ENCODE data around the gene SLX4IP. TPM values are rescaled to one million over a fixed set of nuclear protein-coding genes. Genes with fewer than 3 reads are reported as not detected.

Gene SLX4IP
- total RNA-seq, 1 experiment from 2014 or later, result 9.7 TPM

DNA sequence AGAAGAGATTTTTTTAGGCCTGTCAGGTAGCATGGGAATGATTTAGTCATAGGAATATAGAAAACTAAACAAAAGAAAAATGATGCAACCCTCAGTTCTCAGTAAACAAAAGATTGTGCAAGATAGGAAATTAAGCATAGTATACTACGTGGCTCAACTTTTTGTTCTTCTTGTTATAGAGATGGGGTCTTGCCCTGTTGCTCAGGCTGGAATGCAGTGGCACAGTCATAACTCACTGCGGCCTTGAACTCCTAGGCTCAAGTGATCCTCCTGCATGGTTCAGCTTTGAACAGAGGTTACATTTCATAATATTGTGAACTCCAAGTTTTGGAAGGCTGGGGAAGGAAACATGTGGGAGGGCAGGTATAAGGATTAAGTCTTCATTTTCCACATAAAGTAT is 28.5 kb downstream of the SLX4IP start:
- Histone ChIP-seq H3K9me3 (ENCODE audit: low read length) (no peaks in the 10 kb centered on the region), H3K27me3 (ENCODE audit: low read length) (no peaks in the 10 kb centered on the region), H3K79me2 (ENCODE audit: low read length) (peaks cover 95% of the 10 kb centered on the region), H3K4me1 (ENCODE audit: low read length) (no peaks in the 10 kb centered on the region), H3K4me2 (ENCODE audit: low read depth, low read length, poor library complexity, severe bottlenecking) (no peak overlapping the region), H3K9ac (ENCODE audit: low read length) (no peak overlapping the region), H4K20me1 (ENCODE audit: insufficient read depth, low read depth, low read length) (no peaks in the 10 kb centered on the region), H3K4me3 (ENCODE audit: low read length) (no peak overlapping the region), H3K36me3 (ENCODE audit: insufficient read depth, low read length) (peaks cover 10% of the 10 kb centered on the region), H2AFZ (ENCODE audit: low read length) (no peak overlapping the region), H3K9me2 (replicated peaks; ENCODE audit: insufficient read depth, low read length) (no peaks in the 10 kb centered on the region), H3K27ac (ENCODE audit: low read length) (no peak overlapping the region)
- DNase-seq, result no peak

DNA sequence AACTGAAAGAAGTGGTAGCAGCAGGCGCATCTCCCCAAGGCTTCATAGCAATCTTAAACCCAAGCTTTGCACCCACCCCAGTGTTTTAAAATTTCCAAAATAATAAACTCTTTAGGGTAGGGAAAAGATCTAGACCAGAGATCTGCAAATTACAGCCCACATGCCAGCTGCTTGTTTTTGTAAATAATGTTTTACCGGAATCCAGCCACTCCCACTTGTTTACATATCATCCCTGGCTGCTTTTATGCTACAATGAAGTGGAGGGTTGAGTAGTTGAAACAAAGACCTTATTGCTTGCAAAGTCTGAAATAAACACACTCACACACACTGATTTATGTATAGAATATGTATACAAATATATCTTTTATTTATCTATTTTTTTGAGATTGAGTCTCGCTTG is 30.0 kb downstream of the SLX4IP start:
- Histone ChIP-seq H3K27ac (ENCODE audit: low read length) (no peak overlapping the region), H3K36me3 (ENCODE audit: insufficient read depth, low read length) (peaks cover 5% of the 10 kb centered on the region; the same call in 1 of the 2 replicates), H3K4me3 (ENCODE audit: low read length) (no peak overlapping the region), H3K79me2 (ENCODE audit: low read length) (peaks cover 90% of the 10 kb centered on the region), H4K20me1 (ENCODE audit: insufficient read depth, low read depth, low read length) (no peaks in the 10 kb centered on the region), H3K4me2 (ENCODE audit: low read depth, low read length, poor library complexity, severe bottlenecking) (no peak overlapping the region), H2AFZ (ENCODE audit: low read length) (no peak overlapping the region), H3K9me2 (replicated peaks; ENCODE audit: insufficient read depth, low read length) (no peaks in the 10 kb centered on the region), H3K4me1 (ENCODE audit: low read length) (no peaks in the 10 kb centered on the region), H3K9ac (ENCODE audit: low read length) (no peak overlapping the region), H3K27me3 (ENCODE audit: low read length) (no peaks in the 10 kb centered on the region), H3K9me3 (ENCODE audit: low read length) (no peaks in the 10 kb centered on the region)
- no peak for DNase-seq

DNA sequence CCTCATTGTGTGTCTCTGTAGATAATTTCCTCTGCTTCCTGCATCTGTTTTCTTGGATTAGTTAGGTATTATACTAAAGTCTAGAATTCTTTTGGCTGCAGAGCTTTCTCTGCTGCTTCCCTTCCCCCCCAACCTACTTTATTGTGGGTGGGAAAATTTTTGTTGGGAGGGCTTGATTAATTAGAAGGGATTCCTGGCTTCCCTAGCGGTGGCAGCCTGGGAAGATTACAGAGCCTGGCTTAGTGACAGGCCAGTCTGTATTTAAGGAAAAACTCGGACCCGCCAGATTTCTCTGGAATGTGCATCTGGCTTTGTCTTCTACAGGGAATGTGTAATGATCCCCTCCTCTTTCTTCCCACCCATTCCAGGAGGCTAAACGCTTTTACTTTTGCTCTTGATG is 31.2 kb downstream of the SLX4IP start:
- Histone ChIP-seq H3K79me2 (ENCODE audit: low read length) (peaks cover 90% of the 10 kb centered on the region), H3K27ac (ENCODE audit: low read length) (no peak overlapping the region), H3K9me3 (ENCODE audit: low read length) (no peaks in the 10 kb centered on the region), H3K36me3 (ENCODE audit: insufficient read depth, low read length) (no peaks in the 10 kb centered on the region), H4K20me1 (ENCODE audit: insufficient read depth, low read depth, low read length) (no peaks in the 10 kb centered on the region), H3K4me2 (ENCODE audit: low read depth, low read length, poor library complexity, severe bottlenecking) (no peak overlapping the region), H3K27me3 (ENCODE audit: low read length) (no peaks in the 10 kb centered on the region), H3K4me3 (ENCODE audit: low read length) (no peak overlapping the region), H3K9me2 (replicated peaks; ENCODE audit: insufficient read depth, low read length) (no peaks in the 10 kb centered on the region), H3K9ac (ENCODE audit: low read length) (no peak overlapping the region), H3K4me1 (ENCODE audit: low read length) (no peaks in the 10 kb centered on the region), H2AFZ (ENCODE audit: low read length) (no peak overlapping the region)
- DNase-seq, result no peak

DNA sequence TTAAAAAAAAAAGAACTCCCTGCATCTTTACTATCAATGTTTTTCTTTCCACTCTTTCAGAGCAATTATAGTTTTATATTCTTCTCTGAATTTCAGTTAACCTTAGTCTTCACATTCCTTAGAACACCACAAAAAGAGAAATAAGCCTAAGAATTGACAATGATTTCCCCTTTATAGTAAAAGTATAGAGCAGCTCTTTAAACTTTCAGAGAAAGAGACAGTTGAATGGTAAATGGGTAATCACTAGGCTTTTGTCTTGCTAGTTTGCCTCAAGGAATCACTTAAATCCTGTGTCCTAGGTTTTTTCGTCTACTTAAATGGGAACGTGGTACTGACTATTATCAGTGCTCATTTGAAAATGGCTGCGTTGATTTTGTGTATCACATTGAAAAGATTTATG is 31.8 kb downstream of the SLX4IP start:
- no peak overlapping the region for H3K4me2 ChIP-seq (ENCODE audit: low read depth, low read length, poor library complexity, severe bottlenecking)
- DNase-seq, result no peak
- no peak overlapping the region for H3K9ac ChIP-seq (ENCODE audit: low read length)
- H4K20me1 ChIP-seq (ENCODE audit: insufficient read depth, low read depth, low read length), result no peaks in the 10 kb centered on the region
- no peaks in the 10 kb centered on the region for H3K9me2 ChIP-seq (replicated peaks; ENCODE audit: insufficient read depth, low read length)
- H3K9me3 ChIP-seq (ENCODE audit: low read length), result no peaks in the 10 kb centered on the region
- no peak overlapping the region for H3K27ac ChIP-seq (ENCODE audit: low read length)
- H2AFZ ChIP-seq (ENCODE audit: low read length), result no peak overlapping the region
- peaks cover 90% of the 10 kb centered on the region for H3K79me2 ChIP-seq (ENCODE audit: low read length)
- H3K27me3 ChIP-seq (ENCODE audit: low read length), result no peaks in the 10 kb centered on the region
- no peaks in the 10 kb centered on the region for H3K36me3 ChIP-seq (ENCODE audit: insufficient read depth, low read length)
- H3K4me3 ChIP-seq (ENCODE audit: low read length), result no peak overlapping the region
- H3K4me1 ChIP-seq (ENCODE audit: low read length), result no peaks in the 10 kb centered on the region

DNA sequence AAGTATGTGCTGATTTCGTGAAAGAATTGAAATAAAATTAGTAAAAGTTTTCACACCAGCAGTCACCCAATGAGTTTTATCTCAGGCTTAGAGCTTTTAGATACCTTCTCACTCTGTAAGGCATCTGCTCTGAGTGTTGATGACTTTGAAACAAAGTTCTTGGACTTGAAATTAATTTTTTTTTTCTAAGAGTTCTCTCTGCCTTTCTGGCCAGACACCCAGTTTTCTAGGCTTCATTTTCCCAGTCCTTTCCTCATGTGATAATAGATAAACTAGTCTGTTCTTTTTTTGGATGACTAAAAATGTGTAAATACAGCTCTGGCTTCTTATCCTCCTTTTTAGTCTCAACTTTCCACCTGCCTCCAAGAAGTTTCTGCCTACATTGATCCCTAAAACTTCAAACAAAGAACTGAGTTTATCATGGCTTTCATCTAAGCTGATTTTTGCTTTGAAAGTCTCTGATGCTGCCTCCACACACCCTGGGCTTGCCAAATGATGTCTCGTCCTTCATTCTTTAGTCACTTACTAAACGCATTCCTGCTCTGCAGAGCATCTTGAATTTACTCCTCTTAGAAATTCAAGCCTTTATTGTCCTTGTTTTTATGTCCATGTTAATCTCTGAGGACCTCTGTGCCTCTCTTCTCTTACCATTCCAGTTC is 32.7 kb downstream of the SLX4IP start:
- Histone ChIP-seq H3K4me3 (ENCODE audit: low read length) (no peak overlapping the region), H2AFZ (ENCODE audit: low read length) (no peak overlapping the region), H3K9me2 (replicated peaks; ENCODE audit: insufficient read depth, low read length) (no peaks in the 10 kb centered on the region), H3K9me3 (ENCODE audit: low read length) (no peaks in the 10 kb centered on the region), H3K27me3 (ENCODE audit: low read length) (no peaks in the 10 kb centered on the region), H3K4me2 (ENCODE audit: low read depth, low read length, poor library complexity, severe bottlenecking) (no peak overlapping the region), H3K36me3 (ENCODE audit: insufficient read depth, low read length) (no peaks in the 10 kb centered on the region), H3K27ac (ENCODE audit: low read length) (no peak overlapping the region), H3K4me1 (ENCODE audit: low read length) (no peaks in the 10 kb centered on the region), H3K79me2 (ENCODE audit: low read length) (peaks cover 85% of the 10 kb centered on the region), H3K9ac (ENCODE audit: low read length) (no peak overlapping the region), H4K20me1 (ENCODE audit: insufficient read depth, low read depth, low read length) (no peaks in the 10 kb centered on the region)
- no peak for DNase-seq

DNA sequence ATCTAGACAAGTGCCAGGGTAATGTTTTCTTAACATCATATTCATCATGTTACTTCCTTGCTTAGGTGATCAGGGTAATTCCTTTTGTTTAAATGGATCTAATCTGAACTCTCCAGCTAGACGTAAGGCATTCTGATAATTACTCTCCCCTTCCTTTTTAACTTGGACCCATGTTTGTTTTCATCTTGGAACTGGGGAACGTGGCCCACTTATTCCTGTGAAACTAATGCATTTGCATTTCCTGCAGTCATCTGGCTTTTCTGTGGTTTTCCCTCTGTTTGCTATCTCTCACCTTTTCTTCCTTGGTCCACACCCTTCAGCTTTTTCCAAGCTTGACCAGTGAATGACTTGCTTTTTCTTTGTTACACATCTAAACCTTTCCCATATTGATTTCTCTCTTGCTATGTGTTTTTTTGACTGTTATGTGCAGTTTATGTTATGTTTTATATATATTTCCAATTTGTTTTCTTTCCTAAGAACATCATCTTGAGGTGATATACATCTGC is 33.3 kb downstream of the SLX4IP start:
- no peak overlapping the region for H3K4me2 ChIP-seq (ENCODE audit: low read depth, low read length, poor library complexity, severe bottlenecking)
- no peaks in the 10 kb centered on the region for H3K4me1 ChIP-seq (ENCODE audit: low read length)

DNA sequence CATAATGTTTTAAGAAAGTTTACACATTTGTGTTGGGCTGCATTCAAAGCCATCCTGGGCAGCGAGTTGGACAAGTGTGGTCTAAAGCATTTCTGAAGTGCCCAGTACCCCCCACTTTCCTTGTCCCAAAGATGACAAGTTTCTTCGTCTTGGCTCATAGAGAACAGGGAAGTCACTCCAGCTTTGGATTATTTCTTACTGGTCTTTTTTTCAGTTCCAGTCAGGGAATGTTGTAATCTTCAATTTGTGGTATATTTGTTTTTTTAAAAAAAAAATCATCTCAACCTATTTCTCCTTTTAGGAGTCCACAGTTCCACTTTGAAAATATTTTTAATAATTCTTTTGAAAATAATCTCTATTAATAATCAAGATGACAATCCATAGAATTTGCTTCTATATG is 34.0 kb downstream of the SLX4IP start:
- Histone ChIP-seq H3K4me2 (ENCODE audit: low read depth, low read length, poor library complexity, severe bottlenecking) (no peak overlapping the region), H4K20me1 (ENCODE audit: insufficient read depth, low read depth, low read length) (no peaks in the 10 kb centered on the region), H3K9me3 (ENCODE audit: low read length) (no peaks in the 10 kb centered on the region), H3K27ac (ENCODE audit: low read length) (no peak overlapping the region), H3K27me3 (ENCODE audit: low read length) (no peaks in the 10 kb centered on the region), H3K9ac (ENCODE audit: low read length) (no peak overlapping the region), H3K9me2 (replicated peaks; ENCODE audit: insufficient read depth, low read length) (no peaks in the 10 kb centered on the region), H3K4me1 (ENCODE audit: low read length) (no peaks in the 10 kb centered on the region), H2AFZ (ENCODE audit: low read length) (no peak overlapping the region), H3K79me2 (ENCODE audit: low read length) (peaks cover 82% of the 10 kb centered on the region), H3K4me3 (ENCODE audit: low read length) (no peak overlapping the region), H3K36me3 (ENCODE audit: insufficient read depth, low read length) (no peaks in the 10 kb centered on the region)
- no peak for DNase-seq

More for the DNA sequence above, 33.3 kb downstream of the SLX4IP start:
- Histone ChIP-seq H3K27ac (ENCODE audit: low read length) (no peak overlapping the region), H4K20me1 (ENCODE audit: insufficient read depth, low read depth, low read length) (no peaks in the 10 kb centered on the region), H3K79me2 (ENCODE audit: low read length) (peaks cover 85% of the 10 kb centered on the region), H3K36me3 (ENCODE audit: insufficient read depth, low read length) (no peaks in the 10 kb centered on the region), H3K27me3 (ENCODE audit: low read length) (no peaks in the 10 kb centered on the region), H3K4me3 (ENCODE audit: low read length) (no peak overlapping the region), H3K9me3 (ENCODE audit: low read length) (no peaks in the 10 kb centered on the region), H2AFZ (ENCODE audit: low read length) (no peak overlapping the region), H3K9ac (ENCODE audit: low read length) (no peak overlapping the region), H3K9me2 (replicated peaks; ENCODE audit: insufficient read depth, low read length) (no peaks in the 10 kb centered on the region)
- DNase-seq, result no peak

DNA sequence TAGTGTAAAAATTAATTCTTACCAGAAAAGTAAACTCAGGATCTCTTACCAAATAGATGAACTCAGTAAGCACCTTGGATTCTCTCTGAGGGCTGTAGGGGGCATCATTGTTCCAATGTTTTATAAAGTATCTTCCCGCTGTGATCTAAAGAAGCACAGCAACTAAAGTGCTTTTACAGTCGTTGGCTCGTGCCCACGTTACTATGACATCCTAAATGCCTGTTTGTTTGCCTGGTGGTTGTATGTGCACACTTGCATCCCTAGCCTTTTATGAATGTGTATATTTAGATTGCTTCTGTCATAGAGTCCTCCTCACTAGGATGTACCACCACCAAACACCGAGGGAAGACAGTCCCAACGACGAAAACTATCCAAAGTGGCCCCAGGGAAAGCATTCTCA is 34.5 kb downstream of the SLX4IP start:
- H3K79me2 ChIP-seq (ENCODE audit: low read length), result peaks cover 84% of the 10 kb centered on the region
- no peak overlapping the region for H3K4me2 ChIP-seq (ENCODE audit: low read depth, low read length, poor library complexity, severe bottlenecking)
- no peak overlapping the region for H3K27ac ChIP-seq (ENCODE audit: low read length)
- H3K4me1 ChIP-seq (ENCODE audit: low read length), result no peaks in the 10 kb centered on the region
- H3K9me3 ChIP-seq (ENCODE audit: low read length), result no peaks in the 10 kb centered on the region
- no peak overlapping the region for H3K9ac ChIP-seq (ENCODE audit: low read length)
- H3K4me3 ChIP-seq (ENCODE audit: low read length), result no peak overlapping the region
- DNase-seq, result peak; percentile 84
- no peaks in the 10 kb centered on the region for H3K36me3 ChIP-seq (ENCODE audit: insufficient read depth, low read length)
- no peak overlapping the region for H2AFZ ChIP-seq (ENCODE audit: low read length)
- H3K27me3 ChIP-seq (ENCODE audit: low read length), result no peaks in the 10 kb centered on the region
- no peaks in the 10 kb centered on the region for H3K9me2 ChIP-seq (replicated peaks; ENCODE audit: insufficient read depth, low read length)
- no peaks in the 10 kb centered on the region for H4K20me1 ChIP-seq (ENCODE audit: insufficient read depth, low read depth, low read length)

All from Karpas-422 (cell line).